NCI-H1436 treated with DMSO at 0.1 percent for 48 hours (cell line): Measurements from ENCODE around the gene MSL1.
A peak's percentile ranks its signal among the peaks of the same experiment; 100 is the strongest.

Experiments
- DNase-seq: peaks from one replicate; lab custom pipeline; 2025; lab: John Stamatoyannopoulos, UW

The MSL1 gene

GRCh38 chr17:40104594-40105486 is 16.9 kb upstream of the MSL1 start:
- no peak for DNase-seq

GRCh38 chr17:40105861-40106759 is 15.7 kb upstream of the MSL1 start:
- no peak for DNase-seq

- no peak for DNase-seq
These were observed 14.8 kb upstream of the MSL1 start for GRCh38 chr17:40106760-40107521.

GRCh38 chr17:40107522-40108174 is 14.1 kb upstream of the MSL1 start:
- no peak for DNase-seq

- no peak for DNase-seq
These were observed 12.6 kb upstream of the MSL1 start for GRCh38 chr17:40108970-40109824.

- DNase-seq = no peak
These were observed 11.5 kb upstream of the MSL1 start for GRCh38 chr17:40110026-40110845.

- DNase-seq = peak; percentile 76
These were observed 10.3 kb upstream of the MSL1 start for GRCh38 chr17:40111221-40112128.

GRCh38 chr17:40112191-40112711 is 9.5 kb upstream of the MSL1 start:
- DNase-seq = no peak

GRCh38 chr17:40112718-40113109 is 9.1 kb upstream of the MSL1 start:
- no peak for DNase-seq

GRCh38 chr17:40113110-40113906 is 8.5 kb upstream of the MSL1 start:
- DNase-seq = peak; percentile 90

- no peak for DNase-seq
These were observed 7.9 kb upstream of the MSL1 start for GRCh38 chr17:40113907-40114245.

- no peak for DNase-seq
These were observed 6.7 kb upstream of the MSL1 start for GRCh38 chr17:40115101-40115436.

- no peak for DNase-seq
These were observed 596 bp downstream of the MSL1 start for GRCh38 chr17:40122136-40122998.

GRCh38 chr17:40122999-40123810 is 1.4 kb downstream of the MSL1 start:
- DNase-seq = no peak

GRCh38 chr17:40123811-40124114 is 2.0 kb downstream of the MSL1 start:
- no peak for DNase-seq
